H1 (cell line): ENCODE results near the gene EVC2. TPM values are rescaled to one million over a fixed set of nuclear protein-coding genes. Genes with fewer than 3 reads are reported as not detected.

ENCODE experiments used
- CTCF ChIA-PET: fragments of 300-600 bp; sonication (Branson Sonifier 250); formaldehyde crosslinking; loops from one replicate; lab custom pipeline; 2021; ENCODE audit not compliant: partially characterized antibody; lab: Charles Lee
- POLR2A ChIA-PET: fragments of 300-600 bp; sonication (Branson Sonifier 250); formaldehyde crosslinking; loops from one replicate; lab custom pipeline; 2021; ENCODE audit warnings: inconsistent platforms; ENCODE audit not compliant: partially characterized antibody; lab: Charles Lee
- DNase-seq, 2 experiments: peaks; one replicate each; pipeline versions ENCODE4 v3.0.0 to v3.0.0-alpha.2; 2010 to 2022; ENCODE audit warnings: low spot score in 2 of 2, low read depth in 1 of 2, mixed read lengths in 1 of 2
- FAIRE-seq: peaks from 2 replicates; lab custom pipeline; 2011; peaks lifted over from hg19 to GRCh38; lab: Jason Lieb, UNC
- H2AFZ ChIP-seq: 2 replicates; pipeline ENCODE4 v1.8.1; 2012; ENCODE audit warnings: low read length, inconsistent platforms
- H2AK5ac ChIP-seq: 2 replicates; pipeline ENCODE4 v1.6.1; 2013; ENCODE audit warnings: low read depth, low read length
- H2BK120ac ChIP-seq: replicated peaks from 2 replicates; pipeline ENCODE3; 2013; ENCODE audit warnings: low read depth, low read length, inconsistent platforms
- H2BK12ac ChIP-seq: 2 replicates; pipeline ENCODE4 v1.6.1; 2013; ENCODE audit warnings: low read depth, low read length
- H2BK15ac ChIP-seq: 2 replicates; pipeline ENCODE4 v1.6.1; 2013; ENCODE audit warnings: low read length
- H2BK20ac ChIP-seq: 2 replicates; pipeline ENCODE4 v1.6.1; 2013; ENCODE audit warnings: low read length
- H2BK5ac ChIP-seq: 2 replicates; pipeline ENCODE4 v1.6.1; 2013; ENCODE audit warnings: low read depth, low read length
- H3K14ac ChIP-seq: 2 replicates; pipeline ENCODE4 v1.6.1; 2013; ENCODE audit warnings: inconsistent platforms; ENCODE audit not compliant: insufficient read length
- H3K18ac ChIP-seq: 2 replicates; pipeline ENCODE4 v1.6.1; 2013; ENCODE audit warnings: low read length; ENCODE audit errors: extremely low read depth
- H3K23ac ChIP-seq: 2 replicates; pipeline ENCODE4 v1.6.1; 2013; ENCODE audit warnings: inconsistent platforms; ENCODE audit not compliant: insufficient read length
- H3K23me2 ChIP-seq: 2 replicates; pipeline ENCODE4 v1.6.1; 2013; ENCODE audit warnings: low read depth, low read length
- H3K27ac ChIP-seq: 2 replicates; pipeline ENCODE4 v1.6.1; 2011; ENCODE audit warnings: low read depth, low read length, inconsistent platforms
- H3K27me3 ChIP-seq, 4 experiments: replicated peaks in 1 of 4; 1 replicate in 1 of 4; 2 replicates in 3 of 4; pipeline versions ENCODE4 v1.6.1 to v1.8.1; 2011 to 2013; ENCODE audit warnings: low read length in 3 of 4, mild to moderate bottlenecking in 3 of 4, inconsistent platforms in 2 of 4, mixed read lengths in 2 of 4, moderate library complexity in 1 of 4; ENCODE audit not compliant: control insufficient read depth in 3 of 4, insufficient read depth in 3 of 4; ENCODE audit errors: extremely low read depth in 1 of 4
- H3K36me3 ChIP-seq, 4 experiments: 2 replicates each; pipeline versions ENCODE4 v1.6.1 to v1.8.1; 2011 to 2013; ENCODE audit warnings: mild to moderate bottlenecking in 4 of 4, low read length in 3 of 4, moderate library complexity in 2 of 4, control low read depth in 1 of 4, inconsistent platforms in 1 of 4; ENCODE audit not compliant: insufficient read depth in 4 of 4, control insufficient read depth in 2 of 4
- H3K4ac ChIP-seq: replicated peaks from 2 replicates; pipeline ENCODE3; 2013; ENCODE audit warnings: low read length, low read depth, mixed read lengths, inconsistent platforms; ENCODE audit not compliant: insufficient read length
- H3K4me1 ChIP-seq, 4 experiments: replicated peaks in 1 of 4; 1 replicate in 1 of 4; 2 replicates in 3 of 4; pipeline versions ENCODE4 v1.6.1 to v1.8.1; 2011 to 2013; ENCODE audit warnings: low read length in 3 of 4, inconsistent platforms in 2 of 4, mixed read lengths in 1 of 4; ENCODE audit not compliant: insufficient read depth in 4 of 4, control insufficient read depth in 3 of 4
- H3K4me2 ChIP-seq, 2 experiments: 2 replicates each; pipeline versions ENCODE4 v1.6.1 to v1.8.1; 2011 to 2013; ENCODE audit warnings: low read depth in 2 of 2, low read length in 2 of 2, control low read depth in 1 of 2, inconsistent platforms in 1 of 2, mild to moderate bottlenecking in 1 of 2; ENCODE audit not compliant: insufficient read depth in 1 of 2
- H3K4me3 ChIP-seq, 4 experiments: fragments of 200-600, 300-600 bp in 1 of 4; sonication (generic), shearing (Covaris generic), sonication (Bioruptor Twin) in 1 of 4; 2 replicates each; pipeline versions ENCODE4 v1.5.1 to v1.8.1; 2011 to 2016; ENCODE audit warnings: low read length in 4 of 4, low read depth in 3 of 4, control low read depth in 2 of 4, inconsistent platforms in 2 of 4, mild to moderate bottlenecking in 2 of 4, mixed read lengths in 1 of 4, moderate library complexity in 1 of 4; ENCODE audit not compliant: insufficient read depth in 2 of 4; ENCODE audit errors: extremely low read depth in 1 of 4
- H3K56ac ChIP-seq: replicated peaks from 2 replicates; pipeline ENCODE3; 2013; ENCODE audit warnings: low read depth, mild to moderate bottlenecking, mixed read lengths, low read length, inconsistent platforms; ENCODE audit not compliant: insufficient read length
- H3K79me1 ChIP-seq: 2 replicates; pipeline ENCODE4 v1.6.1; 2013; ENCODE audit warnings: low read depth, low read length, control low read depth
- H3K79me2 ChIP-seq, 2 experiments: 2 replicates each; pipeline versions ENCODE4 v1.6.1 to v1.8.1; 2012 to 2013; ENCODE audit warnings: low read length in 2 of 2, mild to moderate bottlenecking in 2 of 2, inconsistent platforms in 1 of 2; ENCODE audit not compliant: insufficient read depth in 2 of 2, control insufficient read depth in 1 of 2
- H3K9ac ChIP-seq, 4 experiments: replicated peaks in 1 of 4; 1 replicate in 1 of 4; 2 replicates in 3 of 4; pipeline versions ENCODE4 v1.6.1 to v1.8.1; 2011 to 2013; ENCODE audit warnings: low read depth in 3 of 4, low read length in 3 of 4, control low read depth in 2 of 4, mild to moderate bottlenecking in 2 of 4, moderate library complexity in 2 of 4, inconsistent platforms in 1 of 4; ENCODE audit errors: extremely low read depth in 1 of 4
- H3K9me3 ChIP-seq, 2 experiments: 2 replicates each; pipeline versions ENCODE4 v1.6.1 to v1.8.1; 2012 to 2013; ENCODE audit warnings: mild to moderate bottlenecking in 2 of 2, moderate library complexity in 2 of 2, control low read depth in 1 of 2, inconsistent platforms in 1 of 2, low read depth in 1 of 2, low read length in 1 of 2, mixed read lengths in 1 of 2; ENCODE audit not compliant: insufficient read depth in 2 of 2
- H4K20me1 ChIP-seq, 2 experiments: replicated peaks in 1 of 2; 2 replicates each; pipeline versions ENCODE3 to v1.8.1; 2011 to 2013; ENCODE audit warnings: inconsistent platforms in 2 of 2, low read length in 2 of 2, mild to moderate bottlenecking in 1 of 2; ENCODE audit not compliant: insufficient read depth in 2 of 2, control insufficient read depth in 1 of 2
- H4K5ac ChIP-seq: 2 replicates; pipeline ENCODE4 v1.6.1; 2013; ENCODE audit warnings: low read length, low read depth, mixed read lengths, inconsistent platforms; ENCODE audit not compliant: insufficient read length
- H4K8ac ChIP-seq: 2 replicates; pipeline ENCODE4 v1.8.0; 2013; ENCODE audit warnings: mild to moderate bottlenecking, moderate library complexity, low read length, inconsistent platforms; ENCODE audit not compliant: insufficient read depth; ENCODE audit errors: extremely low read depth
- H4K91ac ChIP-seq: replicated peaks from 2 replicates; pipeline ENCODE3; 2013; ENCODE audit warnings: low read length, mixed read lengths, inconsistent platforms; ENCODE audit not compliant: insufficient read length
- TAF7 ChIP-seq: optimal IDR thresholded peaks from 2 replicates; pipeline ENCODE3; 2011; ENCODE audit warnings: low read depth, mild to moderate bottlenecking, inconsistent platforms, low read length, moderate library complexity, borderline replicate concordance
- WGBS, 2 experiments: shearing (Covaris generic) in 1 of 2; methylation state at CpG; one replicate each; pipeline versions ENCODE4 v1.1.6 to v1.1.7; 2013 to 2015; ENCODE audit warnings: low lambda C conversion rate in 2 of 2, mixed read lengths in 2 of 2, inconsistent platforms in 1 of 2, low coverage in 1 of 2, missing lambda C conversion rate in 1 of 2; ENCODE audit not compliant: insufficient replicate concordance in 2 of 2, insufficient coverage in 1 of 2, insufficient read length in 1 of 2; ENCODE audit errors: extremely low coverage in 1 of 2, missing lambda C conversion rate in 1 of 2; 5-methylcytosine and 5-hydroxymethylcytosine counted together
- polyA plus RNA-seq, 7 experiments: library from polyadenylated mRNA; depleted of rRNA in 3 of 7; stranded (reverse) in 5 of 7; unstranded in 2 of 7; fragments of >200 nt in 5 of 7; fragments of 200-250 nt in 2 of 7; gene quantifications; 1 replicate in 5 of 7; 2 replicates in 1 of 7; 4 replicates in 1 of 7; pipeline versions ENCODE4 v1.2.1 to v1.2.3, GENCODE V29; 2011 to 2013; ENCODE audit warnings: missing spikeins in 2 of 7, mixed read lengths in 2 of 7
- total RNA-seq: library from RNA; stranded (reverse); fragmentation: NEBNext Ultra II Directional; extraction: Animal tissue kit (Norgen Biotek cat#: 25700); gene quantifications from 2 replicates; pipeline ENCODE4 v1.2.1, GENCODE V29; 2021
- TF ChIP-seq, protein P1 (sequence below): IDR thresholded peaks from 2 replicates; pipeline ENCODE4 v1.6.1; 2012; ENCODE audit warnings: low read length, inconsistent platforms

EVC2 gene
- total and polyA plus RNA-seq, 2 of the 8 experiments (the other 6 are each of a cell fraction or from before 2014, with no cell fraction given), result 0.73 to 5.9 TPM

- Histone ChIP-seq H3K79me2 (no peaks in the 10 kb centered on the region), H3K23ac (no peak overlapping the region), H4K8ac (no peak overlapping the region), H2BK120ac (no peak overlapping the region), H3K9me3 (peaks cover 3 to 6% of the 10 kb centered on the region in 2 experiments; a peak in 2 of 4 replicates), H2BK5ac (no peak overlapping the region), H4K91ac (no peak overlapping the region), H3K27ac (no peak overlapping the region), H2BK15ac (no peak overlapping the region), H3K56ac (no peak overlapping the region), H3K36me3 (peaks cover 0 to 7% (median 0%) of the 10 kb centered on the region in 4 experiments; a peak in 1 of 8 replicates), H3K18ac (no peak overlapping the region), H2BK20ac (no peak overlapping the region), H3K23me2 (peaks cover 12% of the 10 kb centered on the region; the same call in 1 of the 2 replicates), H3K4me3 (no peak overlapping the region), H3K79me1 (no peaks in the 10 kb centered on the region), H2AK5ac (no peak overlapping the region), H2BK12ac (no peak overlapping the region), H4K5ac (no peak overlapping the region), H3K27me3 (peaks cover 0 to 12% (median 8%) of the 10 kb centered on the region in 4 experiments; a peak in 3 of 7 replicates), H2AFZ (no peak overlapping the region), H3K4me2 (no peak overlapping the region), H3K4me1 (peaks cover 3 to 9% (median 6%) of the 10 kb centered on the region in 4 experiments), H4K20me1 (peaks cover 4 to 7% of the 10 kb centered on the region in 2 experiments), H3K4ac (no peak overlapping the region), H3K14ac (no peak overlapping the region), H3K9ac (no peak overlapping the region)
- ChIA-PET POLR2A (no interaction called here), CTCF (no interaction called here)
- no peak for FAIRE-seq
- 82% methylated on average over 6 of the region's 6 CpGs; no CpG with 5 or more reads in 1 of the 2 experiments for WGBS, 2 experiments
- DNase-seq, result no peak
- TF ChIP-seq, protein P1, sequence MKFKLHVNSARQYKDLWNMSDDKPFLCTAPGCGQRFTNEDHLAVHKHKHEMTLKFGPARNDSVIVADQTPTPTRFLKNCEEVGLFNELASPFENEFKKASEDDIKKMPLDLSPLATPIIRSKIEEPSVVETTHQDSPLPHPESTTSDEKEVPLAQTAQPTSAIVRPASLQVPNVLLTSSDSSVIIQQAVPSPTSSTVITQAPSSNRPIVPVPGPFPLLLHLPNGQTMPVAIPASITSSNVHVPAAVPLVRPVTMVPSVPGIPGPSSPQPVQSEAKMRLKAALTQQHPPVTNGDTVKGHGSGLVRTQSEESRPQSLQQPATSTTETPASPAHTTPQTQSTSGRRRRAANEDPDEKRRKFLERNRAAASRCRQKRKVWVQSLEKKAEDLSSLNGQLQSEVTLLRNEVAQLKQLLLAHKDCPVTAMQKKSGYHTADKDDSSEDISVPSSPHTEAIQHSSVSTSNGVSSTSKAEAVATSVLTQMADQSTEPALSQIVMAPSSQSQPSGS, result no peak
- no peak for TF ChIP-seq TAF7
Observed at GRCh38 chr4:5713861-5714260, 5.5 kb upstream of the EVC2 start.
